ENCODE data around the gene CAPN5. TPM values are rescaled to one million over a fixed set of nuclear protein-coding genes. Genes with fewer than 3 reads are reported as not detected.

Gene CAPN5
- total RNA-seq, 2 donors from 2014 or later = 2.6 to 4.0 TPM

DNA sequence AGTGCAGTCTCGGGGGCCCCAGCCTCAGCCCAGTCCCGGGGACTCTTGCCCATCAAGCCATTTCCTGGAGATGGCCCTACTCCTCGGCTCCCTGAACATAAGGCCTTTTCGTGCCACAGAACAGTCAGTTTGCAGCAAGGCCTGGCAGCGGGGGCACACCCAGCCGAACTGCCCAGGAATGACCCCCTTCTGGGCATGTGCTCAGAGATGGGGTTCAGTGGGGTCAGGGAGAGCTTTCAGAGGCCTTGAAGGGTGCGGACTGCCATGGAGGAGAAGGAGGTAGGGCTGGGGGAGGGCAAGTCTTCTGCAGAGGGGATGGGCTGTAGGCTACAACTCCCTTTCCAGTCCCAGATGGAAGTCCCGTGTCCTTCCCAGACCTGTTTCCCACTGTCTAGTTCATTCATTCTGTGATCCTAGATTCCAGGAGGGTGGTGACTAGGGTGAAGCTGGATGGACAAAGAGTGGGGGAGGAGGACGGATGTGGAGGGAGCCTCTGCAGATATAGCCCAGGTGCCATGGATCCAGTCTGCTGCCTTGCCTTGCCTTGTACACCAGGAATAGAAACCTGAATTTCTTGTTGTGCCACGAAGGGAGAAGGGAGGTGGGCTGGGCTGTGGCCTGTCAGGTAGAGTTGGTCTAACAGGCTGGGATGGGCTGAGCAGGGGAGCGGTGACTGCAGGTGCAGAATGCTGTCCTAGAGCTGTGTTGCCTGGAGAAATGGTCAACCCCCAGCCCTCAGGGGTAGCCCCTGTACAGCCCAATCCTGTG, 21.6 kb downstream of the CAPN5 start:
- TF ChIP-seq, protein P1, sequence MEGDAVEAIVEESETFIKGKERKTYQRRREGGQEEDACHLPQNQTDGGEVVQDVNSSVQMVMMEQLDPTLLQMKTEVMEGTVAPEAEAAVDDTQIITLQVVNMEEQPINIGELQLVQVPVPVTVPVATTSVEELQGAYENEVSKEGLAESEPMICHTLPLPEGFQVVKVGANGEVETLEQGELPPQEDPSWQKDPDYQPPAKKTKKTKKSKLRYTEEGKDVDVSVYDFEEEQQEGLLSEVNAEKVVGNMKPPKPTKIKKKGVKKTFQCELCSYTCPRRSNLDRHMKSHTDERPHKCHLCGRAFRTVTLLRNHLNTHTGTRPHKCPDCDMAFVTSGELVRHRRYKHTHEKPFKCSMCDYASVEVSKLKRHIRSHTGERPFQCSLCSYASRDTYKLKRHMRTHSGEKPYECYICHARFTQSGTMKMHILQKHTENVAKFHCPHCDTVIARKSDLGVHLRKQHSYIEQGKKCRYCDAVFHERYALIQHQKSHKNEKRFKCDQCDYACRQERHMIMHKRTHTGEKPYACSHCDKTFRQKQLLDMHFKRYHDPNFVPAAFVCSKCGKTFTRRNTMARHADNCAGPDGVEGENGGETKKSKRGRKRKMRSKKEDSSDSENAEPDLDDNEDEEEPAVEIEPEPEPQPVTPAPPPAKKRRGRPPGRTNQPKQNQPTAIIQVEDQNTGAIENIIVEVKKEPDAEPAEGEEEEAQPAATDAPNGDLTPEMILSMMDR (IDR thresholded peaks at IDR 0.05) = no peak
- H3K27me3 ChIP-seq = no peaks in the 10 kb centered on the region
- no peak for DNase-seq (ENCODE audit: low spot score)

DNA sequence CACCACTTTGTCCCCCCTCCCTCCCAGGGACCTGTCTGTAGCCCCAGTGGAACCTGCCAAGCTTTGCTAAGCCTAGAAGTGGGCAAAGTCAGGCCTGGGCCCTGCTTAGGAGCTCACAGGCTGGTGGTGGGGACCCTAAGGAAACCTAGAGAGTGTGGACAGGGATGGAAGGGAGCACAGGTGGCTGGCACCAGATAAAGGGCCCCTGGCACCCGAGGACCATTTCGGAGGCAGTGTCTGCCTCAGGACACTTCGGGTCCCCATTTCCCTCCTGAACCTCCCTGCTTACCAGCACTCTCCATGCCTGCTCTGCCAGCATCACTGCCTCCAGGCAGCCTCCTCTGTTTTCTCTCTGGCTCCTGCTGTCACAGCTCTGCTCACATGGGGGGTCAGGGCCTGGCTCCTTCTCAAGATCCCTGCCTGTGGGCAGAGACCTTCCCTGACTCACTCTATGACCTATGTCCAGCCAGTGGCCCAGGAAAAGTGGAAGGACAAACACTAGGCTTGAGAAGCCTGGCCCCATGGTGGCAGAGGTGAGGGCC, 22.3 kb downstream of the CAPN5 start:
- Histone ChIP-seq H3K4me1 (peaks cover 0 to 10% of the 10 kb centered on the region in 2 donors), H3K36me3 (no peaks in the 10 kb centered on the region), H3K9me3 (no peaks in the 10 kb centered on the region), H3K27ac (no peak overlapping the region), H3K27me3 (no peaks in the 10 kb centered on the region), H3K4me3 (no peak overlapping the region)
- TF ChIP-seq, protein P1 (IDR thresholded peaks at IDR 0.05) = no peak
- DNase-seq (ENCODE audit: low spot score) = no peak

More for the DNA sequence above, 21.6 kb downstream of the CAPN5 start:
- H3K27ac ChIP-seq = no peak overlapping the region
- no peaks in the 10 kb centered on the region for H3K9me3 ChIP-seq
- no peak overlapping the region for H3K4me3 ChIP-seq
- peaks cover 0 to 10% of the 10 kb centered on the region in 2 donors for H3K4me1 ChIP-seq
- H3K36me3 ChIP-seq = no peaks in the 10 kb centered on the region

DNA sequence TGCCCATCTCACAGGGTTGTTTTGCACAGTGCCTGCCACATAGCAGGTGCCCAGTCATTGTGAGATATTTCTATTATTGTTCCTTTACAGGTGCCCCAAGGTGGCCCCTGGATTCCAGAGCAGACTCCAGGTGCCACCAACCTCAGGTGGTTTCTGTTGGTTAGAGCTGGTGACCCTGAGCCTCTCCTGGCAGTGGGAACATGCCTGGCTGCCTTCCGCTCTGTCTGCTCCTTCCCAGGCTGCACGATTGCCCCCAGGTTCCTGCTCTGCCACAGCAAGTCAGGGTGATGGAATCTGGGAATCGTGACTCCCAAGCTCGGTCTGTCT, 23.2 kb downstream of the CAPN5 start:
- no peak for DNase-seq (ENCODE audit: low spot score)
- no peaks in the 10 kb centered on the region for H3K36me3 ChIP-seq

DNA sequence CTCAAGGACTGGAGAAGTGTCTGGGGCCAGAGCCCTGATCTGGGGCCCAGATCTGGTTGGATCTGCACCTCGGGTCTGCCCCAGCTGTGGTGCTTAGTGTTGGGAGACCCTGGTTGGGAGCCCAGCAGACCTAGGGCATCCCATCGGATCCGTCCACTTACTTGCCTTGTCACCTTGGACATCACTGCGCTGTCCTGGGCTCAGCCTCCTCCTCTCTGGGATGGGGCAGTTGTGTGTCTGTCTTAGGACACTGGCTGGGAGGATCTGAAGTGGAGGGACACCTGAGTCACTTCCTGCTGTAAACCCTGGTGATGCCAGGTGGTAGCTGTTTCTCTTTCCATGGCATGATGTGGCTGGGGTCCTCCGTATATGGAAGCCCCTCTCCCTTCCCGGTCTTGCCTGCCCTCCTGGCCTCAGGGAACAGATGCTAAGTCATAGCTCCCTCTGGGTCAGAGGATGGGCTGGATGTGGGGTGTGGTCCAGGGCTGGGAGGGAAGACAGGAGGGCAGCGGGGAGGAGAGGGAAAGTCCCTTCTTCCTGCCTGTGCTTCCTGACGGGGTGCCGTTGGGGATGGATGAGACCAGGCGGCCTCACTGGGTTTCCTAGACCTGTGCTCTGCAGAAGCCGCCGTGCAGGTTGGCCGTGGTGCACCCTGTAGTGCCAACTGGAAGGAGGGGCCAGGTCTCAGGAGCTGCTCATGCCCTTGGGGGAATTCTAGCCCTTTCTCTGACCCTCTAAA, 23.8 kb downstream of the CAPN5 start:
- Histone ChIP-seq H3K27me3 (no peaks in the 10 kb centered on the region), H3K36me3 (no peaks in the 10 kb centered on the region), H3K4me3 (no peak overlapping the region), H3K4me1 (peaks cover 0 to 10% of the 10 kb centered on the region in 2 donors), H3K27ac (no peak overlapping the region), H3K9me3 (no peaks in the 10 kb centered on the region)
- DNase-seq (ENCODE audit: low spot score) = no peak
- TF ChIP-seq, protein P1 (IDR thresholded peaks at IDR 0.05) = no peak

More for the DNA sequence above, 23.2 kb downstream of the CAPN5 start:
- TF ChIP-seq, protein P1 (IDR thresholded peaks at IDR 0.05) = no peak
- Histone ChIP-seq H3K9me3 (no peaks in the 10 kb centered on the region), H3K27ac (no peak overlapping the region), H3K4me3 (no peak overlapping the region), H3K4me1 (peaks cover 0 to 10% of the 10 kb centered on the region in 2 donors), H3K27me3 (no peaks in the 10 kb centered on the region)

DNA sequence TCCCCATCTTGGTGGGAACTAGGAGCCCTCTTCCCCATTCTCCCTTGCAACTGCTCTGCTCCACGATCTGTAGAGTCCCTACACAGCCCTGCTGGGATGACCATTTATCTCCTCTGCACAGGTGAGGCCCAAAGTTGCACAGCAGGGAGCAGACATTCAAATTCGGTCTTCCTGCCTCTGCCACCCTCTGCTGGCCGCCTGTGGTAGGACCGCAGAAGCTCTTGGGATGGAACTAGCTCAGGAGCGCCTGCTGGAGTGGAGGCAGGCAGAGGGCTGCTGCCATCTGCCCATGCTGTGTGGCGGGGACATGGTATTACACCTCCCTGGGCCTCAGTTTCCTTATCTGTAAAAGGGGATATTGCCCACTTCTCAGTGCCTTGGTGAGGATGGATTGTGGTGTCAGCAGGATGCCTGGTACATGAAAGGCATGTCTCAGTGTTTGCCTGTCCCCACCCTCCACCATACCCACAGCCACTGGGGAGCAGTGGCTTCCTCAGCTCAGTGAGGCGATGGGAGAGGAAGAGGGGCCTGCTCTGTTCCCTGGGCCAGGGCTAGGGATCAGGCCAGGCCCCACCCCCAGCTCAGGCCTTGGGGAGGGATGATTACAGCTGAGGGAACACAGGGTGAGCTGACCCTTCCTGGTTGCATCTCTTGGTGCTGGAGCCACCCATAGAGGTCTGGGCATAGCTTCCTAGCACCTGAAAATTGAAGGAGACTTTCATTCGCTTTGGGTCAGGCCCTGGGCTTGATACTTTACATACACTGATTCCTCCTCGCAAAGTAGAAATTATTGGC, 24.6 kb downstream of the CAPN5 start:
- Histone ChIP-seq H3K4me1 (peaks cover 0 to 3% of the 10 kb centered on the region in 2 donors), H3K27ac (no peak overlapping the region), H3K36me3 (no peaks in the 10 kb centered on the region), H3K9me3 (no peaks in the 10 kb centered on the region), H3K4me3 (no peak overlapping the region), H3K27me3 (no peaks in the 10 kb centered on the region)
- TF ChIP-seq, protein P1 (IDR thresholded peaks at IDR 0.05) = peak; percentile 74 to 93
- peak; percentile 88 for DNase-seq (ENCODE audit: low spot score)

All from right atrium auricular region (tissue), 2 donors.